Motor neuron (in vitro differentiated cells): ENCODE data around the gene FHOD1. TPM values are rescaled to one million over a fixed set of nuclear protein-coding genes. Genes with fewer than 3 reads are reported as not detected.

ENCODE experiments used
- ATAC-seq, 8 experiments: fragments of 200-7000 bp; cut with Tn5 transposase; replicated peaks in 6 of 8; 2 replicates each; pipeline ENCODE4 v1.8.0; 2021; ENCODE audit warnings: mild to moderate bottlenecking in 8 of 8, moderate library complexity in 8 of 8
- H3K27ac ChIP-seq, 2 donors: fragments of 250-450 bp; sonication (Bioruptor Pico); 2 replicates each; pipeline ENCODE4 v1.9.0; 2021; ENCODE audit warnings: antibody characterized with exemption in 2 of 2, mild to moderate bottlenecking in 2 of 2, moderate library complexity in 1 of 2
- H3K4me1 ChIP-seq, 2 donors: fragments of 250-450 bp; sonication (Bioruptor Pico); replicated peaks in 1 of 2; 2 replicates each; pipeline ENCODE4 v1.6.1; 2021; ENCODE audit warnings: antibody characterized with exemption in 2 of 2, mild to moderate bottlenecking in 2 of 2, moderate library complexity in 1 of 2
- H3K4me3 ChIP-seq, 5 donors: fragments of 250-450 bp; sonication (Bioruptor Pico); 2 replicates each; pipeline ENCODE4 v1.9.0; 2021; ENCODE audit warnings: antibody characterized with exemption in 5 of 5, mild to moderate bottlenecking in 5 of 5, moderate library complexity in 4 of 5
- WGBS, 10 experiments: fragments of 450-650 bp; shearing (Covaris generic); methylation state at CpG; one replicate each; pipeline ENCODE4 v1.0.0; 2022; 5-methylcytosine and 5-hydroxymethylcytosine counted together
- in situ Hi-C, 9 experiments: fragments of 400-800 bp; cut with MboI; loops; one replicate each; pipeline ENCODE4 v1.15.0; 2021; ENCODE audit warnings: low sequenced_read_pairs in 9 of 9, low pct_unique_long_range_greater_than_20kb in 2 of 9; ENCODE audit not compliant: unreplicated experiment in 9 of 9
- total RNA-seq, 8 experiments: library from RNA; unstranded; fragments of 300-600 nt; gene quantifications; 2 replicates each; pipeline versions ENCODE4 v1.2.3 to v1.2.4, GENCODE V29; 2022

FHOD1 gene
- total RNA-seq, 8 experiments from 2014 or later, result 5.5 to 26.8 (median 12.1) TPM

- no peak for ATAC-seq
- Histone ChIP-seq H3K4me3 (no peak overlapping the region), H3K27ac (no peak overlapping the region), H3K4me1 (no peaks in the 10 kb centered on the region)
- in situ Hi-C loops, result no loop called here
- 83 to 100% (median 86%) methylated on average over 3 to 7 of the region's 14 CpGs; no CpG with 5 or more reads in 6 of the 10 experiments for WGBS, 10 experiments
Measured at GRCh38 chr16:67281536-67282446, 34.5 kb upstream of the FHOD1 start.

DNA sequence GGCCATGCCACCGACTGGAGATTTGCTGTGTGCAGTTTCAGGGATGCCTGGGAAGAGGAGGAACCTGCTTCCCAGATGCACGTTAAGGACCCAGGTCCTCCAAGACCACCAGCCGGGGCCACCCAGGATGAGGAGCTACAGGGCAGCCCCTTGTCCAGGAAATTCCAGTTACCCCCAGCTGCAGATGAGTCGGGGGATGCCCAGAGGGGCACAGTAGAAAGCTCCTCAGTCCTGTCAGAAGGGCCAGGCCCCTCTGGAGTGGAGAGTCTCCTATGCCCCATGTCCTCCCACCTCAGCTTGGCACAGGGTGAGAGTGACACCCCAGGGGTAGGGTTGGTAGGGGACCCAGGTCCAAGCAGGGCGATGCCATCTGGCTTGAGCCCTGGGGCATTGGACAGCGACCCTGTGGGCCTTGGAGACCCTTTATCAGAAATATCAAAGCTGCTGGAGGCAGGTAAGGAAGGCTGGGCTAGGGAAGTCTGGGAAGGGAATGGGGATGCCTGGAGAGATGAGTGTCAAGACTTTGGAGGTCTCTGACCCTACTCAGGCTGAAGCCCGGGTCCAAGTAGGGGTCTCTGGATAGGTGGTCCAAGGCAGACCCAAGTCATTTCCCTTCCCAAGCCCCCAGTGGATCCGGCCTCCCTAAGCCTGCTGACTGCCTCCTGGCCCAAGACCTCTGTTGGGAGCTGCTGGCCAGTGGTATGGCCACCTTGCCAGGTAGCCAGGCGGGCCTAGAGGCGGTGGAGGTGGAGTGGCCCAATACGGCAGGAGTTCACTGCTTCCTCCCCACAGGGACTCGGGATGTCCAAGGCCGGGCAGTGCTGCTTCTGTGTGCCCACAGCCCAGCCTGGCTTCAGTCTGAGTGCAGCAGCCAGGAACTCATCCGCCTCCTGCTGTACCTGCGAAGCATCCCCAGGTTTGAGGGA is 33.1 kb upstream of the FHOD1 start:
- 80 to 100% (median 98%) methylated on average over 1 to 5 of the region's 15 CpGs; no CpG with 5 or more reads in 4 of the 10 experiments for WGBS, 10 experiments
- no peak overlapping the region for H3K27ac ChIP-seq
- no peak for ATAC-seq
- in situ Hi-C loops, result no loop called here
- no peaks in the 10 kb centered on the region for H3K4me1 ChIP-seq
- peak overlapping the region in 1 of 5 donors; percentile 42 for H3K4me3 ChIP-seq

- H3K4me1 ChIP-seq, result no peaks in the 10 kb centered on the region
- 92 to 96% methylated on average over 5 to 8 of the region's 83 CpGs; no CpG with 5 or more reads in 8 of the 10 experiments for WGBS, 10 experiments
- H3K4me3 ChIP-seq, result peak within 1 kb of the TSS; percentile 19 to 42 (median 29)
- ATAC-seq, result peak; percentile 79 to 99 (median 88)
- no peak within 1 kb of the TSS for H3K27ac ChIP-seq
- in situ Hi-C loops, result no loop called here
Measured at GRCh38 chr16:67279296-67280089, 32.2 kb upstream of the FHOD1 start, which contains the start of gene PLEKHG4. Gene PLEKHG4 (plus strand): TSS chr16:67279532. CDS start chr16:67280045, 513 bp downstream.

- in situ Hi-C loops, result no loop called here
- no CpG with 5 or more reads among the region's 42 CpGs for WGBS, 10 experiments
- peak; percentile 19 to 70 (median 42) for ATAC-seq
- H3K4me3 ChIP-seq, result peak overlapping the region; percentile 19 to 42 (median 29)
- no peaks in the 10 kb centered on the region for H3K4me1 ChIP-seq
- no peak overlapping the region for H3K27ac ChIP-seq
Measured at GRCh38 chr16:67278773-67279295, 31.6 kb upstream of the FHOD1 start.

DNA sequence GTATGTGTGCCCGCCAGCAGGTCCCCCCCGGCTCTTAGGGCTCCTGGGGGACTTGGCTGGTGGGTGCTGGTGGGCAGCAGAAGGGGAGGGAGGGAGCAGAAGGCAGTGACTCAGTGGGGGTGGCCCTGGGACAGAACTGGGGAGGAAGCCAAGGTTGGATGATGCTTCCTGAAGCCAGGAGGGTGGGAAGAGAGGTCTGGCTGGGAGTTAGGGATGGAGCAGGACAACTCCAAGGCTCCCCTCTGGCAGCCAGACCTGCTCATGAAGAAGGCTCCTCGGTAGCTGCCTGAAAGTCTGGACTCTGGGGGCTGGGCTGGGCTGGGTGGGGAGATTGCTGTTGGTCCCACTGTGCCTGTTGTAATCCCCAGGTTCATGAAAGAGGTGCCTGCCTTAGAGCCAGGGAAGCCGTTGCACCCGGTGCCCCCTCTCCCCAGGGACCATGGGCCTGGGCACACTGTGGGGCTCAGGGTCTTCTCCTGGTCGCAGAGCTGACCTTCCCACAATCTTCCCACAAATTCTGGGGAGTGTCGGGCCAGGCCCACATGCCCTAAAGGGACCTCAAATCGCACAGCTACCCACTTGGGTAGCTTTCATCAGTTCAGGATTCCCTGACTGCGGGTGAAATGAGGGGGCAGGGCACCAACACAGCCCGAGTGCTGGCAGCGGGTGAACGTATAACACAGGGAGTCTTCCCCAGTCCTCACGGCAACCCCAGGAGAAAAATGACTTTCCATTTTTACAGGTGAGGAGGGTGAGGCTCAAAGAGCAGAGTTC is 30.9 kb upstream of the FHOD1 start:
- Histone ChIP-seq H3K4me1 (no peaks in the 10 kb centered on the region), H3K27ac (no peak overlapping the region), H3K4me3 (peak overlapping the region in 3 of 5 donors; percentile 29 to 42 (median 34))
- in situ Hi-C loops, result no loop called here
- peak in 2 of 8 experiments; percentile 5 to 12 for ATAC-seq
- 17 to 77% (median 40%) methylated on average over 1 to 5 of the region's 13 CpGs; no CpG with 5 or more reads in 7 of the 10 experiments for WGBS, 10 experiments

- Histone ChIP-seq H3K4me3 (no peak overlapping the region), H3K27ac (no peak overlapping the region), H3K4me1 (no peaks in the 10 kb centered on the region)
- ATAC-seq, result peak in 5 of 8 experiments; percentile 29 to 69 (median 48)
- in situ Hi-C loops, result no loop called here
- 0 to 100% (median 73%) methylated on average over 1 to 3 of the region's 4 CpGs; no CpG with 5 or more reads in 5 of the 10 experiments for WGBS, 10 experiments
Measured at GRCh38 chr16:67277294-67277998, 30.2 kb upstream of the FHOD1 start.

GRCh38 chr16:67275321-67275720 is 28.0 kb upstream of the FHOD1 start:
- H3K4me1 ChIP-seq, result no peaks in the 10 kb centered on the region
- 86 to 100% (median 94%) methylated on average over 1 to 2 of the region's 2 CpGs; no CpG with 5 or more reads in 2 of the 10 experiments for WGBS, 10 experiments
- ATAC-seq, result no peak

DNA sequence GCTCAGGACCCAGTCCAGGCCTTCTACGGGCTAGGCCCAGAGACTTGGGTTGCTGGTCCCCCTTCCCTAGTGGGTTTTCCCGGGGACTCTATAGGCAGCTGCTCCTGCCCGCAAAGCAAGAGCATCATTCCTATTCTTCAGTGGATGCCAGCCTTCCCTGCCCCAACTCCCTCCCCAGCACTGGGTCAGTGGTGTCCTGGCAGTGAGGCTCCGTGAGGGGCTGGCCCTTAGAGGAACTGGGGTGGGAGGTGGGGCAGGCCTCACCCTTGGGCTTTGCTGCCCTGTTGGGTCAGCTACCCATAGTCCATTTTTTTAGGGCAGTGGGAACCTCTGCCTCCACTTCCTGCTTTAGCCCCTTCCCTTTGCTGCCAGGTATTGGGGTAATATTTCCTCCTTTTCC is 24.2 kb upstream of the FHOD1 start:
- ATAC-seq, result no peak
- in situ Hi-C loops, result loop anchor here in 2 of 9 experiments (25.0 kb wide), 1 partner anchor 141 kb away; the partner anchor contains the start of gene ZDHHC1 (in 2 of the 2)
- Histone ChIP-seq H3K4me3 (no peak overlapping the region), H3K4me1 (no peaks in the 10 kb centered on the region), H3K27ac (no peak overlapping the region)
- 40 to 100% (median 85%) methylated on average over 1 to 4 of the region's 4 CpGs; no CpG with 5 or more reads in 7 of the 10 experiments for WGBS, 10 experiments

More at GRCh38 chr16:67275321-67275720, 28.0 kb upstream of the FHOD1 start:
- in situ Hi-C loops, result no loop called here
- no peak overlapping the region for H3K27ac ChIP-seq
- H3K4me3 ChIP-seq, result no peak overlapping the region

DNA sequence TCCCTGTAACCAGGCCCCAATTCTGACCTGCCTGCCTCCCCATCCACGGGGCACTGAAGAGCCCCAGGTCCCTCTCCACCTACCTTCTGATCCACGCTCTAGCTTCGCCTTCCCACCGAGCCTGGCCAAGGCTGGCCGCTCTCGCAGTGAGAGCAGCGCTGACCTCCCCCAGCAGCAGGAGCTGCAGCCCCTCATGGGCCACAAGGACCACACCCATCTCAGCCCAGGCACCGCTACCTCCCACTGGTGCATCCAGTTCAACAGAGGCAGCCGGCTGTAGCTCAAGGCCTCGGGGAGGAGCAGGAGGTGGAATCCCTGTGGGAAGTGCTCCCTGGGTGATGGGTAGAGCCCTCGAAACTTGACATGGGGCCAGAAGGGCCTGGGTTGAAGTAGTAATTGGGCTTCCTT is 23.7 kb upstream of the FHOD1 start:
- Histone ChIP-seq H3K4me1 (no peaks in the 10 kb centered on the region), H3K27ac (no peak overlapping the region), H3K4me3 (no peak overlapping the region)
- ATAC-seq, result no peak
- 78 to 100% (median 100%) methylated on average over 1 to 4 of the region's 11 CpGs; no CpG with 5 or more reads in 5 of the 10 experiments for WGBS, 10 experiments
- in situ Hi-C loops, result loop anchor here in 2 of 9 experiments (25.0 kb wide), 1 partner anchor 141 kb away; the partner anchor contains the start of gene ZDHHC1 (in 2 of the 2)

DNA sequence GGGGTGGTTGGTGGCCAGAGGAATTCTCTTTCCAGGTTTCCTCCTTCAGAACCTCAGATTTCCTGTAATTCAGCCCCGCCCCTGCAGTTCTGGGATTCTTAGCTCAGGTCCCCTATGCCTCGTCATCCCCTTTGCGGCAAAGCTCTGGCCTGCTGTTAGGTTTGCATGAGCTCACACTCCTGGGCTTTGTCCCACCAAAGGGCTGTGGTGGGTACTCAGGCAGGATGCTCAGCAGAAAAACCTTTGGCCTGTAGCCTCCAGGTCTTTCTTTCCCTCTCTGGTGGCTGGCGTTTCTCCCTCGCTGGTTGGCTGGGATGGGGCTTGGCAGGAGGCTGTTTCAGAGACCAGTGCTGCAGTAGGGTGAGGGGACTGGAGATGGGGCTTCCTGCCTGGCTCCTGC is 22.5 kb upstream of the FHOD1 start:
- 20 to 67% (median 60%) methylated on average over 1 to 2 of the region's 5 CpGs; no CpG with 5 or more reads in 5 of the 10 experiments for WGBS, 10 experiments
- no peak overlapping the region for H3K27ac ChIP-seq
- peak in 2 of 8 experiments; percentile 12 to 55 for ATAC-seq
- no peaks in the 10 kb centered on the region for H3K4me1 ChIP-seq
- H3K4me3 ChIP-seq, result no peak overlapping the region
- in situ Hi-C loops, result loop anchor here in 2 of 9 experiments (25.0 kb wide), 1 partner anchor 143 kb away; the partner anchor contains the start of gene ZDHHC1 (in 2 of the 2)
